Heart left ventricle (tissue), 16 donors: ENCODE data around the gene CXCL11. TPM values are rescaled to one million over a fixed set of nuclear protein-coding genes. Genes with fewer than 3 reads are reported as not detected.

Experiments
- ATAC-seq, 4 donors: fragments of 200-7000 bp; cut with Tn5 transposase; one replicate each; pipeline ENCODE4 v1.9.1; 2020 to 2022; ENCODE audit warnings: moderate library complexity in 4 of 4, mild to moderate bottlenecking in 3 of 4, moderate number of reproducible peaks in 1 of 4
- DNase-seq, 5 donors: peaks; one replicate each; pipeline ENCODE4 v3.0.0-alpha.2; 2020
- H3K27ac ChIP-seq, 12 donors: fragments of 200-600 bp; sonication (generic) in 4 of 12; one replicate each; pipeline versions ENCODE4 v1.5.0 to v1.8.0; 2016 to 2022; ENCODE audit warnings: mild to moderate bottlenecking in 2 of 12
- H3K27me3 ChIP-seq, 9 donors: fragments of 200-600 bp; sonication (generic) in 2 of 9; one replicate each; pipeline versions ENCODE4 v1.5.1 to v1.8.0; 2016 to 2022; ENCODE audit warnings: mild to moderate bottlenecking in 3 of 9
- H3K36me3 ChIP-seq, 9 donors: fragments of 200-600 bp; sonication (generic) in 2 of 9; one replicate each; pipeline versions ENCODE4 v1.5.0 to v1.8.0; 2018 to 2022; ENCODE audit warnings: mild to moderate bottlenecking in 2 of 9
- H3K4me1 ChIP-seq, 12 donors: fragments of 200-600 bp; sonication (generic) in 4 of 12; one replicate each; pipeline versions ENCODE4 v1.5.0 to v1.8.0; 2016 to 2022; ENCODE audit warnings: mild to moderate bottlenecking in 3 of 12
- H3K4me3 ChIP-seq, 12 donors: fragments of 200-600 bp; sonication (generic) in 4 of 12; one replicate each; pipeline versions ENCODE4 v1.5.0 to v1.8.0; 2017 to 2022; ENCODE audit warnings: mild to moderate bottlenecking in 9 of 12, moderate library complexity in 4 of 12
- H3K9me3 ChIP-seq, 12 donors: fragments of 200-600 bp; sonication (generic) in 4 of 12; one replicate each; pipeline versions ENCODE4 v1.5.0 to v1.8.0; 2016 to 2022; ENCODE audit warnings: mild to moderate bottlenecking in 1 of 12
- POLR2A ChIP-seq, 2 donors: fragments of 450-650 bp; IDR thresholded peaks; one replicate each; pipeline ENCODE4 v1.6.1; 2017; ENCODE audit warnings: antibody characterized with exemption in 2 of 2, mild to moderate bottlenecking in 2 of 2, moderate library complexity in 2 of 2
- WGBS, 4 donors: extraction: QIAGEN DNeasy Blood & Tissue Kit in 2 of 4; methylation state at CpG; one replicate each; pipeline versions ENCODE4 v1.1.5 to v1.1.7; 2013 to 2018; 5-methylcytosine and 5-hydroxymethylcytosine counted together
- intact Hi-C, 10 donors: fragments of 100-400 bp; cut with DNase I; formaldehyde crosslinking; loops; one replicate each; pipeline versions ENCODE4 v1.11.1 to v1.14.2; 2022
- polyA plus RNA-seq, 2 donors: library from polyadenylated mRNA; stranded (reverse); fragments of 200-250 nt; gene quantifications; one replicate each; pipeline ENCODE4 v1.2.3, GENCODE V29; 2013
- total RNA-seq, 9 donors: library from RNA; depleted of rRNA in 2 of 9; stranded (reverse); fragments of >200 nt in 2 of 9; fragmentation: NEBNext Ultra II Directional in 3 of 9; extraction: Animal tissue kit (Norgen Biotek cat#: 25700) in 3 of 9; gene quantifications; one replicate each; pipeline versions ENCODE4 v1.1.0 to v1.2.4, GENCODE V29; 2016 to 2023
- TF ChIP-seq, protein P1 (sequence below), 12 donors: fragments of 200-600 bp; sonication (generic) in 4 of 12; IDR thresholded peaks; one replicate each; pipeline versions ENCODE4 v1.5.0 to v1.8.0; 2018 to 2022; ENCODE audit warnings: antibody characterized with exemption in 12 of 12, mild to moderate bottlenecking in 5 of 12
- donor health status: ischemic (EF 13 %, LVEDD 7.1; RV severe dilation, severe dysfunction).
- donor health status: healthy with polysubstance abuse.
- donor health status: DM: no; HTN: yes; CAD: no.
- donor health status: DM: no; HTN: no; CAD: no.
- donor health status: ischemic (EF 25% LVEDD 6.9; RV normal size, moderate dysfunction).
- donor health status: ischemic (EF 25% LVEDD 5.7; RV mildly dilated, moderate dysfunction).
- donor health status: healthy.
- donor health status: DM: yes; HTN: yes; CAD: no.
- donor health status: ischemic (EF 35%, LVEDD 5.7; RV mildly dilated, moderate dysfunction).
- donor health status: nonischemic (EF 11% LVEDD 7.7; RV severe dilation, severe dysfunction).
- donor health status: DM: yes; HTN: yes; CAD: no.
- donor health status: PGD.
- donor health status: ischemic (EF 29% LVEDD 5.4; RV normal size, mild dysfunction).
- donor health status: nonischemic (EF 23%, LVEDD 6.1; RV moderate dilation, normal function).

The CXCL11 gene
- total and polyA plus RNA-seq, 11 donors, result 0.06 to 70.7 (median 1.8) TPM; not detected in 7

DNA sequence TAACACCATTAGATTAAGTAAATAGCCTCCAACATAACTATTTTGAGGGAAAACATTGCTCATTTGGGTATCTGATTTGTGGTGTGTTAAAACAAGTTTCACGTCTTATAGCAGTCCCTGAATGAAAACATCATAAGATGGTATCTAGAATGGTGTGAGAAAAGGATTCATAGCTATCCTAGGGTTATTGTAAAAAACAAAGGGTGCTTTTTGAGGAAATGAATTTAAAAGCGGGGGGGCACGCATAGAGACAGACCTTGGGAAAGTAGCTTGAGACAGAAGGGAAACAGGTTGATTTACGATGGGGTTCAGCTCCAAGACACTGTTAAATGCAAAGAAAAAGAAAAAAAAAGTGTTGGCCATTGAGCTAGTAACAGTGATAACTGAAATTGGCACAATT lies 11.8 kb downstream of the CXCL11 start:
- 77 to 82% (median 80%) methylated on average over 4 of the region's 4 CpGs for WGBS, 4 donors
- H3K36me3 ChIP-seq, result no peaks in the 10 kb centered on the region
- peak overlapping the region in 1 of 12 donors; percentile 34 for H3K27ac ChIP-seq
- no peaks in the 10 kb centered on the region for H3K9me3 ChIP-seq
- H3K4me3 ChIP-seq, result no peak overlapping the region
- DNase-seq (no peak), ATAC-seq (no peak)
- intact Hi-C loops, result no loop called here
- H3K4me1 ChIP-seq, result peaks cover 0 to 39% (median 0%) of the 10 kb centered on the region in 12 donors
- H3K27me3 ChIP-seq, result no peaks in the 10 kb centered on the region
- TF ChIP-seq, protein P1, sequence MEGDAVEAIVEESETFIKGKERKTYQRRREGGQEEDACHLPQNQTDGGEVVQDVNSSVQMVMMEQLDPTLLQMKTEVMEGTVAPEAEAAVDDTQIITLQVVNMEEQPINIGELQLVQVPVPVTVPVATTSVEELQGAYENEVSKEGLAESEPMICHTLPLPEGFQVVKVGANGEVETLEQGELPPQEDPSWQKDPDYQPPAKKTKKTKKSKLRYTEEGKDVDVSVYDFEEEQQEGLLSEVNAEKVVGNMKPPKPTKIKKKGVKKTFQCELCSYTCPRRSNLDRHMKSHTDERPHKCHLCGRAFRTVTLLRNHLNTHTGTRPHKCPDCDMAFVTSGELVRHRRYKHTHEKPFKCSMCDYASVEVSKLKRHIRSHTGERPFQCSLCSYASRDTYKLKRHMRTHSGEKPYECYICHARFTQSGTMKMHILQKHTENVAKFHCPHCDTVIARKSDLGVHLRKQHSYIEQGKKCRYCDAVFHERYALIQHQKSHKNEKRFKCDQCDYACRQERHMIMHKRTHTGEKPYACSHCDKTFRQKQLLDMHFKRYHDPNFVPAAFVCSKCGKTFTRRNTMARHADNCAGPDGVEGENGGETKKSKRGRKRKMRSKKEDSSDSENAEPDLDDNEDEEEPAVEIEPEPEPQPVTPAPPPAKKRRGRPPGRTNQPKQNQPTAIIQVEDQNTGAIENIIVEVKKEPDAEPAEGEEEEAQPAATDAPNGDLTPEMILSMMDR (IDR thresholded peaks at IDR 0.05), result no peak
- TF ChIP-seq POLR2A (IDR thresholded peaks at IDR 0.05), result no peak

DNA sequence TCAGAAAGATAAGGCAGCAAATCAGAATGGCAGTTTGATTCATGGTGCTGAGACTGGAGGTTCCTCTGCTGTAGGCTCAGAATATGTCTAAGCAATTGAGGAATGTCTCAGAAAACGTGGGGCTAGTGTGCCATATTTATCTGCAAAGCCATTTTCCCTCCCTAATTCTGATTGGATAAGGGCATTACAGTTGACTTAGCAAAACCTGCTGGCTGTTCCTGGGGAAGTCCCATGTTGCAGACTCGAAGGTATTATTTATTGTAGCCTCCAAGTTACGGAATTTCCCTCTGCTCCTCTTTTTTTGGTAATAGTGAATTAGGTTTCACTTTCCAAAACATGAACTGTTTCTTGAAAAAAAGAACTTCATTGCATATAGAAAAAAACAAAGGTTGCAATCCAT lies 12.5 kb downstream of the CXCL11 start, which contains the start of gene CXCL10:
Gene CXCL10, minus strand, starts transcription at position 109 of the 400 bp plus-strand sequence. Its CDS starts 66 bp downstream, at position 43.
- peaks cover 0 to 32% (median 0%) of the 10 kb centered on the region in 12 donors for H3K4me1 ChIP-seq
- H3K4me3 ChIP-seq, result peak within 1 kb of the TSS in 1 of 12 donors; percentile 34
- H3K27ac ChIP-seq, result peak within 1 kb of the TSS in 1 of 12 donors; percentile 34
- no peaks in the 10 kb centered on the region for H3K36me3 ChIP-seq
- no peak for DNase-seq
- TF ChIP-seq POLR2A (IDR thresholded peaks at IDR 0.05), result no peak
- TF ChIP-seq, protein P1 (IDR thresholded peaks at IDR 0.05), result no peak
- intact Hi-C loops, result no loop called here
- no peaks in the 10 kb centered on the region for H3K27me3 ChIP-seq
- 28 to 38% (median 32%) methylated on average over 3 of the region's 3 CpGs for WGBS, 4 donors
- H3K9me3 ChIP-seq, result no peaks in the 10 kb centered on the region
- peak in 1 of 4 donors; percentile 9 for ATAC-seq

DNA sequence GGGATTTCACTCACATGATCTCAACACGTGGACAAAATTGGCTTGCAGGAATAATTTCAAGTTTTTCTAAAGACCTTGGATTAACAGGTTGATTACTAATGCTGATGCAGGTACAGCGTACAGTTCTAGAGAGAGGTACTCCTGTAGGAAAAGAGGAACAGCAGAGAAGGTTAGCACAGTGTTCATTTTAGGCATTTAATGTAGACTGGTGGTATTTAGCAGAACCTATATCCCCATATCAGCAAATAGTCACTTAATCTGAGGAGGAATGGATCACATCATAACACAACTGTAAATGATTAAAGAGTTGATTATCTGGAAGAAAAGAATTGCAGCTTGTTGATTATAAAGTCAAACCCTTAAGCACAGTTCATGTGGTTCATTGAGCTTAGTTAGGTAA lies 13.2 kb downstream of the CXCL11 start:
- intact Hi-C loops, result no loop called here
- 78 to 84% (median 81%) methylated on average over 2 of the region's 2 CpGs for WGBS, 4 donors
- no peak for TF ChIP-seq POLR2A (IDR thresholded peaks at IDR 0.05)
- TF ChIP-seq, protein P1 (IDR thresholded peaks at IDR 0.05), result no peak
- no peaks in the 10 kb centered on the region for H3K27me3 ChIP-seq
- H3K36me3 ChIP-seq, result no peaks in the 10 kb centered on the region
- H3K4me3 ChIP-seq, result peak overlapping the region in 1 of 12 donors; percentile 34
- DNase-seq (no peak), ATAC-seq (no peak)
- H3K4me1 ChIP-seq, result peaks cover 0 to 28% (median 0%) of the 10 kb centered on the region in 12 donors
- no peaks in the 10 kb centered on the region for H3K9me3 ChIP-seq
- H3K27ac ChIP-seq, result peak overlapping the region in 1 of 12 donors; percentile 29

DNA sequence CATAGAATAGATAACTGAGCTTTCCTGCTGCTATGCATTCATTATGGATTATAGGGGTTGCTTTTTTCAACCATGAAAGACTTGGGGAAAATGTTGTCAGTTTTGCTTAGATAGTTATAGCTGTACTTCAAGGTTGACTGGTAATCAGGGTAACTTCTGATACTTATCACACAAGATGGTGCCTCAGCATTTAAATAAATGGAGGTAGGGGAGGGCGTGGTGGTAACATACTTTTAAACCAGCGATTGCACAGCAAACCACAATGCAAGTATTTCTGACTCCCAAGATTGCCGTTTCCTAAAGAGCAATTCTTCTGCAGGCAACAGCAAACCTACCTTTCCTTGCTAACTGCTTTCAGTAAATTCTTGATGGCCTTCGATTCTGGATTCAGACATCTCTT lies 13.8 kb downstream of the CXCL11 start:
- H3K36me3 ChIP-seq, result no peaks in the 10 kb centered on the region
- DNase-seq (no peak), ATAC-seq (no peak)
- TF ChIP-seq POLR2A (IDR thresholded peaks at IDR 0.05), result no peak
- TF ChIP-seq, protein P1 (IDR thresholded peaks at IDR 0.05), result no peak
- H3K27ac ChIP-seq, result no peak overlapping the region
- H3K4me3 ChIP-seq, result peak overlapping the region in 1 of 12 donors; percentile 34
- 87 to 94% (median 92%) methylated on average over 4 of the region's 4 CpGs for WGBS, 4 donors
- H3K9me3 ChIP-seq, result no peaks in the 10 kb centered on the region
- H3K4me1 ChIP-seq, result peaks cover 0 to 28% (median 0%) of the 10 kb centered on the region in 12 donors
- no peaks in the 10 kb centered on the region for H3K27me3 ChIP-seq
- intact Hi-C loops, result no loop called here
